ENCODE data around the gene TASP1.

TASP1 gene

DNA sequence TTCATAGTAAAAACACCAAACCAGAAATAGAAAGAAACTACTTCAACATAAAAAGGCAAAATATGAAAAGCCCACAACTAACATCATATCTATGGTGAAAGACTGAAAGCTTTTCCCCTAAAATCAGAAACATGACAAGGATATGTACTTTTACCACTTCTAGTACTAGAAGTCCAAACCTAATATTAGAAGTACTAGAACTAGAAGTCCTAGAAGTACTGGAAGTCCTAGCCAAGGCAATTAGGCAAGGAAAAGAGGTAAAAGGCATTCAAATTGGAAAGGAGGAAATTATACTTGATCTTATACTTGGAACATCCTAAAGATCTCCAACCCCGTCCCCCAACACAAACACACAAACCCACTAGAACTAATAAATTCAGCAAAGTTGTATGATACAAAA is 74.9 kb downstream of the TASP1 start:
- no peak for DNase-seq

DNA sequence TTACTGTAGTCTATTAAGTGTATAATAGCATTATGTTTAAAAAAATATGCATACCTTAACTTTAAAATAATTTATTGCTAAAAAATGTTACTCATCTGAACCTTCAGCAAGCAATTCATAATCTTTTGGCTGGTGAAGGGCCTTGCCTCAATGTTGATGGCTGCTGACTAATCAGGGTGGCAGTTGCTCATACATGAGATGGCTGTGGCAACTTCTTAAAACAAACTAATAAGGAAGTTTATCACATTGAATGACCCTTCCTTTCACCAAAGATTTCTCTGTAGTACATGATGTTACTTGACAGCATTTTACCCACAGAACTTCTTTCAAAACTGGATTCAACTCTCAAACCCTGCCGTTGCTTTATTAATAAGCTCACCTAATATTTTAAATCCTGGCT is 84.0 kb downstream of the TASP1 start:
- DNase-seq, result no peak

DNA sequence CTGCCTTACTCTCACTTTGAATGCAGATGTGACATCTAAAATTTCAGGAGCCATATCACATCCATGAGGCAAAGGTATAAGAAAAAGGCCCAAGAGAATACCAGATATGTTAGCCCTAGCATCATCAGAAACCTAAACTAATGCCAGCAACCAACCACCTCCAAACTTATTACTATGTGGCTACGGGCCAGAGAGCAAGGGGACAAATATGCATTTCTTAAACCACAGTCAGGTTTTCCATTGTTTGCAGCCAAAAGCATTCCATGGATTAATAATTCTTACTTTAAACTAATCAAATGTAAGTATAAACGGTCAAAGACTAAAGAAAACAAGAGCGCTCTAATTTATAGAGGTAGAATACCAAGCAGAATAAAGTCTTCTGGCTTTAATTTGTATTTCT is 84.7 kb downstream of the TASP1 start:
- DNase-seq, result no peak

GRCh38 chr20:13552061-13552460 is 86.7 kb downstream of the TASP1 start:
- DNase-seq, result no peak

GRCh38 chr20:13549451-13549850 is 89.3 kb downstream of the TASP1 start:
- no peak for DNase-seq

DNA sequence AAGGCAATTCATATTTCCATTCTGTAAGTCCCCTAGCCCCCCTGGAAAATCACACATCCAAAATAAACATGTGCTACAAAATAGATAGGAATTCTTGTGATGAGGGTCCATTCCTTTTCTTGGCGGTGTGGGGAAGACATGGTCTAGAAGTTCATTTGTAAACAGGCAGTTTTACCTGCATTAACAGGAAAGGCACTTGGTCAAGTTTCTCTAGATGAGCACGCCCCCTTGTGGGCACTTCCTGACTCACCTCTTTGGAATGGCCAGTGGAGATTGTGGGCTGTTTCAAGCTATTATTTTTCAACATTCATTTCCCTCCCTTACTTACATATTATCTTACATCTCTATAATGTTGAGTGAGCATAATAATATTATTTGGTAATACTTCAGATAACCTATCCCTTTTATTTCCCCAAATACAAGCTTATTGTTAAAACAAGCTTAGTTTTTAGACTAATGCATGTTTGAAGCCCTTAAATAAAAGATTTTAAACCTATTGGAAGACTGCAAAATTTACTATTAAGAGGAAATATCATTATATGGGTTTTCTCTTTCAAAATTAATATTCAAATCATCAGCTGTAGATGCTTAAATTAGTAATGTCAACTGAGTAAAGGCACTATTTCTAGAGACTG is 92.1 kb downstream of the TASP1 start:
- no peak for DNase-seq

- no peak for DNase-seq
Observed at GRCh38 chr20:13545790-13546189, 92.9 kb downstream of the TASP1 start.

DNA sequence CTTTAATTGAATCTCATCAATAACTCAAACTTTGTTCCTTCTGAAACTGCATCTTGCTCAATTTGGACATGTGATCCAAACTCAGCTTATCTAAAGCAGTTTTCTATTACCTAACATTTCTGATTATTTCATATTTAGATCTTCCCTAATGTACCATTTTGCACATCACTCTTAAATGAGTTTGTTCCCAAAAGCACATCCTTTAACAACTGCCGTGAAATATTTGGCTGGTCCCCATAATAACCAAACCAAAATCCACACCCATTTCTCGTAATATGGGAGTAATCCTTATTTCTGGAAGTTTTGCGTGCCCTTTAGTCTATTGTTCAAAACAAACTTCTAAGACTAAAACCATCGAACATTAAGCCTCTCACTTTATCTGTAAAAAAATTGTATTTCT is 94.9 kb downstream of the TASP1 start:
- no peak for DNase-seq

GRCh38 chr20:13535627-13536026 is 103.1 kb downstream of the TASP1 start:
- no peak for DNase-seq

DNA sequence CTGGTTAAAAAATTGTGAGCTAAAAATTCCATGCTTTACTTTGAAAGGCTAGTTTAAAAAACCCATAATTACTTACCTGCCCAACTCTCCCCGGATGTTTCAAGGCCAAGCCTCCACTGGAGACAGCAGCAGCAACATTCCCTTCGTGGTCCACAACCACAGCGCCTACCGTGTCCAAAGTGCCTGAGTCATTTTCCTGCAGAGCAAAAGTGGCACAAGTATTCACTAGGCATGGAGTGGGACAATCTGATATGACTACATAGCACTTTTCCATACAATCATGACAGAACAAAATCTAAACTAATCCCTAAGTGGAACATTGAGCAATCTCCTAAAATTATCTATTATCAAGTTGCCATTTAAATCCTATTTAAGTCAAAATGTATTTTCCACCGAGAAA is 104.8 kb downstream of the TASP1 start:
- DNase-seq, result no peak

DNA sequence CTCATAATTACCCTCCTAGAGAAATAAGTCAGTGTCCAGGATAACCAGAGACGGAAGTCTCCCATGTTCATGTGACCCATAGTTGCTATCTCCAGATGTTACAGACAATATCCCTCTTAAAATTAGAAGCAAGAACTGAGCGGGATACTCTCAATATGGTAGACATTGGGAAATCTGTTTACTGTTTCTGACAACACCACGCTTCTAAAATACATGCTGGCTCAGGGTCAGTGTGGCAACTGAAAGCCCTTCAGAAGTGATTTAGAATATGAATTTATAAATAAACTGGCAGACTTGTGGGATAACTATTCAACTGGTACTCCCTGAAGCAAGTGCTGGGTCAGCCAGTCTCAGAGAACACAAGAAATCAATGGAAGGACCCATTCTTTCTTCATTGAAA is 108.6 kb downstream of the TASP1 start:
- DNase-seq, result no peak

- DNase-seq, result no peak
Observed at GRCh38 chr20:13526551-13526950, 112.2 kb downstream of the TASP1 start.

DNA sequence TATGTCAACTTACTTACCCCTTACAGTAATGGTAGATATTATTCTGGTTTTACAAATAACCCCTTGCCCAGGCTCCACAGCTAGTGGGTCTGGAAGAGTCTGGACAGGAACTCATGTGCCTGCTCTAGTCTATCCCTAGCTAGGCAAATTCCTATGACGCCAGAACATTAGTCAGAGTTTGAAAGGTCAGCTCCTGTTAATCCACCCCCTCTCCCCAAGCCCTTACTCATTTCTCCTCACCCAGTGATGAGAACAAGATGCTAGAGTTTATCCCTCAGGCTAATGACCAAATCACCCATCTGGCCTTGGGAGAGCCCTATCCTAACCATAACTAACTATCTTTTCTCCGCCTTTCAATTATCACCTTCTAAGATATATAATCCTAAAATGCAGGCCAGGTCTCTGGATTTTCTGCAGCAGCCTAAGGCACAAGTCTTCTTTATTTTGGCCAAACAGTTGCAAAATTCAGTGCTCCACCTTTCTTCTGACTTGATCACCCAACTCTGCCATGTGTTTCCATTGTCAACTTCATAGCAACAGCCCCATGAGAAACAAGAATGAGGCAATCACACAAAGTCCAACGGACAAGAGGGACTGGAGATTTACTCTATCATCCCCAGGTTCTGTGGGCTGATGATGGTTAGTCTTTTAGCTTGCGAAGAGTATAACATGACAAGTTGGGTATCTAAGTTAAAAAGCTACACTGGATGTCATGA is 113.3 kb downstream of the TASP1 start:
- no peak for DNase-seq

DNA sequence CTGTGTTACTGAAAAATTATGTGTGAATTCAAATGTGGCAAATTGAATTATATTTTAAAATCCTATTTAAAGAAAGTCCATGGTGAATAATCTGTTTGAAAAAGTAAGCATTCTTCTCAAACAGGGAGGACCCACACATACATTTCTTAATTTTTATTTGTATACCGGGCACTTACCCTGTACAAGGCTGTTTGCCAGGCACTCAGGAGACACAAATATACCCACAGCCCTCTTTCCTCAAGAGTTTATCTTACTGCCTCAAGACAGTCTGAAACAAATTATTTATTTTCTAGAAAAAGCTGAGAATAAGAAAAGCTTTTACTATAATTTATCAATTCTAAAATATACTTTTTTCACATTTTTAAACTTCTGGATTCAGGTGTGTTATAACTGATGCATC is 114.4 kb downstream of the TASP1 start:
- DNase-seq, result no peak

- no peak for DNase-seq
Observed at GRCh38 chr20:13517831-13518230, 120.9 kb downstream of the TASP1 start.

GRCh38 chr20:13515796-13516558 is 122.8 kb downstream of the TASP1 start:
- DNase-seq, result no peak

GRCh38 chr20:13515291-13515690 is 123.4 kb downstream of the TASP1 start:
- no peak for DNase-seq

DNA sequence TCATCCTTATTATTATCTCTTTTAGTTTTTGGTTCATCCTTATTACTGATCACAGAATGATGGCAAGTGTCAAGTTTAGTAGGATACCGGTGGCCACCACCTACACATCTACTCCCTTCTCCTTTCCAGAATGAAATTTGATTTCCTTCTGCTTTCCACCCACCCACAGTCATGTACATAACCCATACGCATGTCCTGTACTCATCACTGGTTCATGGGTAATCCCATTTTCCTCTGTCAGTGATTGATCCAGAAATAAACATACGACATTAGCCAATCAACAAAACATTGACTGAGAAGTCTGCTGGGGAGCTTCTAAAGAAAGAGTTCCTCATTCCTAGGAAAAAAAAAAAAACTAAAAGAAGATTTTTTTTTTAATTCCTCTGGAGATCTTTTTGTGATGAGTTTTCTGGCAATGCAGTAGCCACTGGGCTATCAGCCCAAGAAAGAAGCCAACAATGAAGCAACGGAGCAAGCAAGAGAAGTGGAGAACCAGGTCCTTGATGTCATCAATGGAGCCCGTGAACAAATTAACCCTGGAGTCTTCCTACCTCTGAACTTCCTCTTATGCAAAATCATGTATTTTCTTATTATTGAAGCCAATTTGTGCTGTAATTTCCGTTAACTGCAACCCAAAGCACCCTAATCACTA is 127.8 kb downstream of the TASP1 start:
- no peak for DNase-seq

GRCh38 chr20:13507646-13508045 is 131.1 kb downstream of the TASP1 start:
- no peak for DNase-seq

DNA sequence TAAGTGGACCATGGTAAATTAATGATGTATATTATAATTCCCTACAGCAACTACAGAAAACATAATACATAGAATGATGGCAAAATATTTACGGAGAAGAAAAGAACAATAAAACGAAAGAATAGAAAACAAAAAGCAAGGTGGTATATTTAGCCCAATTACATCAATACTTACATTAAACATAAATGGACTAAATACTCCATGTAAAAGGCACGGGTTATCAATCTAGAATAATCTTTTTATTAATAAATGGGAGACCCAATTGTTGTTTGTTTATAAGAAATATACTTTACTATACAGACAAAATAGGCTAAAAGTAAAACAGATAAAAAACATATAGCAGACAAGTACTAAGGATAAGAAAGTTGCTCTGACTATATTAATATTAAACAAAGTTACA is 137.2 kb downstream of the TASP1 start:
- DNase-seq, result no peak

DNA sequence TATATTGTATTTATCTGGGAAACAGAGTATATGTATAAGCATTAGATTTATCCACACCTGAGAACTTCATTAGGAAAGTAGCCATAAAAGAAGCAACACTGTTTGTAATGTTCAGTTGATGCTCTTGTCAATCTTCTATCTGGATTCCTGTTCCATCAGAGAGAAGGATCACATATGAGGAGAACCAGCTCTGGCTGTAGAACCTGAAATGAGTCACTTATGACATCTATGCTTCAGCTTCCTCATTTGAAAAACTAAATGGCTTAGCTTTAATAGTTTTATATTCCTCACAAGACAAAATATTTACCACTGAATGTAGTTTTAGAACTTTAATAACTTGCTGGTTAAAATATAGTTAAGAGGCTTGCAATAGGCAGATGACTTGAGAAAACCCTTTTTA is 144.7 kb downstream of the TASP1 start:
- DNase-seq, result no peak

- no peak for DNase-seq
Observed at GRCh38 chr20:13493143-13493542, 145.6 kb downstream of the TASP1 start.

- no peak for DNase-seq
Observed at GRCh38 chr20:13492001-13492481, 146.7 kb downstream of the TASP1 start.

- DNase-seq, result no peak
Observed at GRCh38 chr20:13487202-13487601, 151.5 kb downstream of the TASP1 start.

Data from cortex of kidney (tissue), 1 donor.